Stomach (tissue), 4 donors: ENCODE results near the gene GET4.

Source experiments
- POLR2A ChIP-seq, 4 donors: fragments of 450-650 bp; IDR thresholded peaks; one replicate each; pipeline ENCODE4 v1.6.1; 2016; ENCODE audit warnings: antibody characterized with exemption in 4 of 4, control low read depth in 2 of 4, mild to moderate bottlenecking in 1 of 4, moderate library complexity in 1 of 4
- TF ChIP-seq, protein P1 (sequence below), 7 experiments: fragments of 450-650 bp in 4 of 7; fragments of 200-600 bp in 3 of 7; sonication (generic) in 3 of 7; IDR thresholded peaks; one replicate each; pipeline ENCODE4 v1.5.1; 2016 to 2019; ENCODE audit warnings: antibody characterized with exemption in 7 of 7, control low read depth in 2 of 7, mild to moderate bottlenecking in 1 of 7

DNA sequence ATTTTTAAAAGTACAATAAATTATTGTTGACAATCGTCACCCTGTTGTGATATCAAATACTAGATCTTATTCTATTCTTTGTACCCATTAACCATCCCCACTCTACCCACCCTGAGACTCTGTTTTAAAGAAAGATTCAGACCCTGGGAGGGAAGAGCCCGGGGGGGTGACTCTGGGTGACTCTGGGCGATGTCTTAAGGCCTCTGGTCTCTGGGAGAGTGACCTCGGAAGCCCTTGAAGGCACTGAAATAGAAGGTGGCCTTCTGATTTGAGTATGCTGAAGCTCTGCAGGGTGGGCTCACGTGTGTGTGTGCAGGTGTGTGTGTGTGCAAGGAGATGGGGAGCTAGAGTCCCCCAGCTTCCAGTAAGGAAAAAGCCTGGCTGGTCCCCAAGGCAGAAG, 68.4 kb downstream of the GET4 start:
- TF ChIP-seq, protein P1, sequence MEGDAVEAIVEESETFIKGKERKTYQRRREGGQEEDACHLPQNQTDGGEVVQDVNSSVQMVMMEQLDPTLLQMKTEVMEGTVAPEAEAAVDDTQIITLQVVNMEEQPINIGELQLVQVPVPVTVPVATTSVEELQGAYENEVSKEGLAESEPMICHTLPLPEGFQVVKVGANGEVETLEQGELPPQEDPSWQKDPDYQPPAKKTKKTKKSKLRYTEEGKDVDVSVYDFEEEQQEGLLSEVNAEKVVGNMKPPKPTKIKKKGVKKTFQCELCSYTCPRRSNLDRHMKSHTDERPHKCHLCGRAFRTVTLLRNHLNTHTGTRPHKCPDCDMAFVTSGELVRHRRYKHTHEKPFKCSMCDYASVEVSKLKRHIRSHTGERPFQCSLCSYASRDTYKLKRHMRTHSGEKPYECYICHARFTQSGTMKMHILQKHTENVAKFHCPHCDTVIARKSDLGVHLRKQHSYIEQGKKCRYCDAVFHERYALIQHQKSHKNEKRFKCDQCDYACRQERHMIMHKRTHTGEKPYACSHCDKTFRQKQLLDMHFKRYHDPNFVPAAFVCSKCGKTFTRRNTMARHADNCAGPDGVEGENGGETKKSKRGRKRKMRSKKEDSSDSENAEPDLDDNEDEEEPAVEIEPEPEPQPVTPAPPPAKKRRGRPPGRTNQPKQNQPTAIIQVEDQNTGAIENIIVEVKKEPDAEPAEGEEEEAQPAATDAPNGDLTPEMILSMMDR (IDR thresholded peaks at IDR 0.05) = no peak
- TF ChIP-seq POLR2A (IDR thresholded peaks at IDR 0.05) = no peak
